KMS-11 (cell line): ENCODE data around the gene INPP5A.

Experiments
- H2AFZ ChIP-seq: fragments of 200-600 bp; sonication (generic); 2 replicates; pipeline ENCODE4 v1.6.1; 2016; ENCODE audit warnings: antibody characterized with exemption, mixed run types, low read depth
- H3K27ac ChIP-seq: fragments of 200-600 bp; sonication (generic); 2 replicates; pipeline ENCODE4 v1.6.1; 2016; ENCODE audit warnings: mild to moderate bottlenecking, mixed run types
- H3K27me3 ChIP-seq: fragments of 200-600 bp; sonication (generic); 2 replicates; pipeline ENCODE4 v1.6.1; 2017; ENCODE audit warnings: mild to moderate bottlenecking, low read depth, mixed run types, moderate library complexity; ENCODE audit not compliant: insufficient read depth
- H3K36me3 ChIP-seq: fragments of 200-600 bp; sonication (generic); 2 replicates; pipeline ENCODE4 v1.6.1; 2017; ENCODE audit warnings: mild to moderate bottlenecking, mixed run types; ENCODE audit not compliant: insufficient read depth
- H3K4me1 ChIP-seq: fragments of 200-600 bp; sonication (generic); 2 replicates; pipeline ENCODE4 v1.6.1; 2016; ENCODE audit warnings: mild to moderate bottlenecking, low read depth, mixed run types; ENCODE audit not compliant: poor library complexity, severe bottlenecking
- H3K4me2 ChIP-seq: fragments of 200-600 bp; sonication (generic); 2 replicates; pipeline ENCODE4 v1.7.0; 2016; ENCODE audit warnings: mild to moderate bottlenecking, mixed run types
- H3K4me3 ChIP-seq: fragments of 200-600 bp; sonication (generic); IDR thresholded peaks from 2 replicates; pipeline ENCODE4 v1.6.1; 2017; ENCODE audit warnings: low read depth, low read length, mixed read lengths; ENCODE audit not compliant: insufficient read depth
- H3K79me2 ChIP-seq: fragments of 200-600 bp; sonication (generic); 2 replicates; pipeline ENCODE4 v1.6.1; 2016; ENCODE audit warnings: low read depth, mixed run types; ENCODE audit not compliant: insufficient read depth
- H3K9ac ChIP-seq: fragments of 200-600 bp; sonication (generic); 2 replicates; pipeline ENCODE4 v1.6.1; 2016; ENCODE audit warnings: mild to moderate bottlenecking, mixed run types
- H4K20me1 ChIP-seq: fragments of 200-600 bp; sonication (generic); 2 replicates; pipeline ENCODE4 v1.6.1; 2016; ENCODE audit warnings: mild to moderate bottlenecking, mixed run types; ENCODE audit not compliant: insufficient read depth
- TF ChIP-seq, protein P1 (sequence below): fragments of 200-600 bp; sonication (generic); conservative IDR thresholded peaks from 2 replicates; pipeline ENCODE4 v1.6.1; 2017; ENCODE audit warnings: low read depth, mild to moderate bottlenecking, antibody characterized with exemption, low read length, moderate library complexity, mixed read lengths

The INPP5A gene

DNA sequence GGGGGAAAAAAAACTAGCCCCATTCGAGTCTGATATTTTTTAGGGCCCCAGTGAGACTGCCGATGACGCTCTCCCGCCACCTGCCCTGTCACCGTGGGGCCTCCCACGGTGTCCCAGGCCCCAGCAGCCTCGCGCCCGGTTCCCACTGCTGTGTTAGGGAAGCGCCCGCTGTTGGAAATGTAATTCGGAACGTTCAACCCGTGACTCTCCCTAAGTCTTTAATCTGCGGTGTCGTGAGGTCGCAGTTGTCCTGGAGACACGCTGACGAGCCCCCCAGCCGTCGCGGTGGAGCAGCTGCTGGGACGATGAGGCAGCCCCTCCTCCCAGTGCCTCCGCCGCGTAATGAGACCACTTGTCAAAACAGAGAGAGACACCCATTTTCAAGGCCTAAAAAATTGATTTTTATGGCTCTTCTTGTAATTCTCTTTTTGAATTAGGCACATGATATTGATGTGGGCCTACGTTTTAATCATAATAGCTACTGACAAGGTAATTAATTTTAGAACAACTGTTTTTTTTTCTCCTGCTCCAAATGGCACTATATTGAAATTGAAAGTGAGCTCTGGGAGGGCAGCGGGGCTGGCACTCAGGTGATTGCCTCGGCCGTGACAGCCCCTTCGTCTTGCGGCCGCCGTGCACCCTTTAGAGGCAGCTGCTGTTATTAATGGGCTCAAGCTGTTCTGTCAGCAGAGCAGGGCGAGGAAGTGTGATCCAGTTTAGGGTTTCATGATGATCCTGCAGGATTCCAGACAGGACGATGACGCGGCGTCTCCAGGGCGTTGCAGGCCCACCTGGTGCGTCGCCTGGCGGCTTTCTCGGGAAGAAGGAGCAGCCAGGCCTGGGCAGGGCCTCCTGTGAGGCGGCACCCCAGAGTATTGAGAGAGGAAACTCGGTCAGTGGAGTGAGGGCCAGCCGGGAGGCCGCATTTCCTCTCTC lies 185.1 kb downstream of the INPP5A start:
- H3K9ac ChIP-seq = no peak overlapping the region
- H3K27me3 ChIP-seq = no peaks in the 10 kb centered on the region
- TF ChIP-seq, protein P1, sequence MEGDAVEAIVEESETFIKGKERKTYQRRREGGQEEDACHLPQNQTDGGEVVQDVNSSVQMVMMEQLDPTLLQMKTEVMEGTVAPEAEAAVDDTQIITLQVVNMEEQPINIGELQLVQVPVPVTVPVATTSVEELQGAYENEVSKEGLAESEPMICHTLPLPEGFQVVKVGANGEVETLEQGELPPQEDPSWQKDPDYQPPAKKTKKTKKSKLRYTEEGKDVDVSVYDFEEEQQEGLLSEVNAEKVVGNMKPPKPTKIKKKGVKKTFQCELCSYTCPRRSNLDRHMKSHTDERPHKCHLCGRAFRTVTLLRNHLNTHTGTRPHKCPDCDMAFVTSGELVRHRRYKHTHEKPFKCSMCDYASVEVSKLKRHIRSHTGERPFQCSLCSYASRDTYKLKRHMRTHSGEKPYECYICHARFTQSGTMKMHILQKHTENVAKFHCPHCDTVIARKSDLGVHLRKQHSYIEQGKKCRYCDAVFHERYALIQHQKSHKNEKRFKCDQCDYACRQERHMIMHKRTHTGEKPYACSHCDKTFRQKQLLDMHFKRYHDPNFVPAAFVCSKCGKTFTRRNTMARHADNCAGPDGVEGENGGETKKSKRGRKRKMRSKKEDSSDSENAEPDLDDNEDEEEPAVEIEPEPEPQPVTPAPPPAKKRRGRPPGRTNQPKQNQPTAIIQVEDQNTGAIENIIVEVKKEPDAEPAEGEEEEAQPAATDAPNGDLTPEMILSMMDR = no peak
- H3K4me2 ChIP-seq = no peak overlapping the region
- no peaks in the 10 kb centered on the region for H3K4me1 ChIP-seq
- no peak overlapping the region for H2AFZ ChIP-seq
- H3K36me3 ChIP-seq = no peaks in the 10 kb centered on the region
- no peaks in the 10 kb centered on the region for H3K79me2 ChIP-seq
- no peak overlapping the region for H3K4me3 ChIP-seq
- H3K27ac ChIP-seq = no peak overlapping the region
- no peaks in the 10 kb centered on the region for H4K20me1 ChIP-seq

GRCh38 chr10:132723330-132723970 lies 185.9 kb downstream of the INPP5A start:
- Histone ChIP-seq H3K27ac (no peak overlapping the region), H3K4me1 (no peaks in the 10 kb centered on the region), H2AFZ (no peak overlapping the region), H3K27me3 (no peaks in the 10 kb centered on the region), H3K4me3 (no peak overlapping the region), H4K20me1 (no peaks in the 10 kb centered on the region), H3K9ac (no peak overlapping the region), H3K4me2 (no peak overlapping the region), H3K79me2 (no peaks in the 10 kb centered on the region), H3K36me3 (no peaks in the 10 kb centered on the region)
- TF ChIP-seq, protein P1 = no peak

GRCh38 chr10:132724446-132724845 lies 186.9 kb downstream of the INPP5A start:
- Histone ChIP-seq H3K79me2 (no peaks in the 10 kb centered on the region), H3K4me3 (no peak overlapping the region), H4K20me1 (no peaks in the 10 kb centered on the region), H3K27me3 (no peaks in the 10 kb centered on the region), H3K27ac (no peak overlapping the region), H2AFZ (no peak overlapping the region), H3K4me1 (no peaks in the 10 kb centered on the region), H3K4me2 (no peak overlapping the region), H3K36me3 (no peaks in the 10 kb centered on the region), H3K9ac (no peak overlapping the region)
- TF ChIP-seq, protein P1 = no peak

DNA sequence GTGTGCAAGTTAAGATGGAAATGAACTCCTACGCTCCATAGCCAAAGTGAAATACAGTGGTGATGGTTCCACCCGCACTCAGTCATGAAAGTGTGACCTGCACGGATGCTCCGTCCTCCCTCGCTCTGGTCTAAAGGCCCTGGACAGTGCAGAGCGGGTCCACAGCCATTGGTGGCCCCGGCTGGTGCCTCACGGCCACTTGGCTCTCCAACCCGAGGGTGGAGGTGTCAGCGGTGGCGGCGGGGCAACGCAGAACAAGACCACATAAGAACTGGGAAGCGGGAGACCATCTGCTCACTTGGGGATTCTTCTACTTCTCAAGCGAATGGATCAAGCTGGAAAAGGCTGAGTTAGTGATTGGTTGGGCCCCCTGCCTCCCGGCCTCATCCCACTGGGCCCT lies 187.6 kb downstream of the INPP5A start:
- Histone ChIP-seq H3K36me3 (no peaks in the 10 kb centered on the region), H3K27ac (no peak overlapping the region), H4K20me1 (no peaks in the 10 kb centered on the region), H2AFZ (no peak overlapping the region), H3K9ac (no peak overlapping the region), H3K4me3 (no peak overlapping the region), H3K4me2 (no peak overlapping the region), H3K79me2 (no peaks in the 10 kb centered on the region), H3K4me1 (no peaks in the 10 kb centered on the region), H3K27me3 (no peaks in the 10 kb centered on the region)
- TF ChIP-seq, protein P1 = no peak
